Omental fat pad (tissue), 4 donors: Measurements from ENCODE around the gene C4BPA. TPM values are rescaled to one million over a fixed set of nuclear protein-coding genes. Genes with fewer than 3 reads are reported as not detected.

Source experiments
- ATAC-seq: fragments of 150-250 bp; one replicate; pipeline ENCODE4 v1.9.1; 2016; ENCODE audit warnings: mild to moderate bottlenecking, moderate library complexity; ENCODE audit not compliant: low FRiP score
- DNase-seq: peaks from one replicate; pipeline ENCODE4 v3.0.0-alpha.2; 2019; ENCODE audit warnings: low spot score
- CTCF ChIP-seq, 3 donors: fragments of 450-650 bp; IDR thresholded peaks; one replicate each; pipeline ENCODE4 v1.5.1; 2016 to 2017; ENCODE audit warnings: antibody characterized with exemption in 3 of 3, mild to moderate bottlenecking in 3 of 3, moderate library complexity in 2 of 3
- total RNA-seq, 4 donors: library from RNA; depleted of rRNA; stranded (reverse); fragments of >200 nt; gene quantifications; one replicate each; pipeline ENCODE4 v1.1.0, GENCODE V29; 2016

The C4BPA gene
- total RNA-seq, 4 donors from 2014 or later: 3.3 TPM; not detected in 3

DNA sequence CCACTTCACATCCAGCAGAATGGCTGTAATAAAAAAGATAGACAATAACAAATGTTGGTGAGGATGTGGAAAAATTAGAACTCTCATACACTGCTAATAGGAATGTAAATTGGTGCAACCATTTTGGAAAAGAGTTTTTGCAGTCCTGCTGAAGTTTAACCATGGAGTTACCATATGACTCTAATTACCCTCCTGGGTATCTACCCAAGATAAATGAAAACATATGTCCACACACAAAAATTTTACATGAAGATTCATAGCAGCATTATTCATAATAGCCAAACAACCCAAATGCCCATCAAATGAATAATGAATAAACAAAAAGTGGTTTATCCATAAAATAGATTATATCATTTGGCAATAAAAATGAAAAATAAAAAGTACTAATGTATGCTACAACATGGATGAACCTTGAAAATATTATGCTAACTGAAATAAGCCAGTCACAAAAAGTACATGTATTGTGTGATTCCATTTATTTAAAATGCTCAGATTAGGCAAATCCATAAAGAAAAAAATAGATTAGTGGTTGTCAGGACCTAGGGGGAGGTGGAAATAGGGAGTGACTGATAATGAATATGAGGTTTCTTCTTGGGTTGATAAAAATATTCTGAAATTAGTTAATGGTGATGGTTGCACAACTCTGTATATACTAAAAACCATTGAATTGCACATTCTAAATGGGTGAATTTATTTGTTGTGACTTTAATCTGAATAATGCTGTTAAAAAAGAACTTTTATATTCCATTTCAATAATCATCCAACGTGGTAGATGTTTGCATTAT, 26.4 kb downstream of the C4BPA start:
- DNase-seq (no peak), ATAC-seq (no peak)
- TF ChIP-seq CTCF (IDR thresholded peaks at IDR 0.05): no peak

DNA sequence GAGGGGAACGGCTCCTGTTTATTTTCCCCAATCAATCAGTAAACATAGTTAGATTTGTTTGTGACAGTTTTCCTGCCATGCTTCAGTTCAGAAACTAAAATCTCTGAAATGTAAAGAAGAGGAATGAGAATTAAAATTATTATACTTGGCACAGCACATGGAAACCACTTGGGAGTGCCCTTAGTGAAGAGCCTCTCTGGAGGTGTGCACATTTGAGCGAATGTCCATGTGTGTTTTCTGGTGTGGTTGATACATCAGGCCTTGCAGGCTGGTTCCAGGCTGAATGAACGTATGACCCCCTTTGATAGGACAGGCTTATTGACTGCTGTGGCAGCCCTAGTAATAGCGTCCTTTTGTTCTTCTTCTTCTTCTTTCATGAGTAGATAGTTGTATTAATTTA, 27.1 kb downstream of the C4BPA start:
- no peak for TF ChIP-seq CTCF (IDR thresholded peaks at IDR 0.05)
- no peak for DNase-seq
- no peak for ATAC-seq

DNA sequence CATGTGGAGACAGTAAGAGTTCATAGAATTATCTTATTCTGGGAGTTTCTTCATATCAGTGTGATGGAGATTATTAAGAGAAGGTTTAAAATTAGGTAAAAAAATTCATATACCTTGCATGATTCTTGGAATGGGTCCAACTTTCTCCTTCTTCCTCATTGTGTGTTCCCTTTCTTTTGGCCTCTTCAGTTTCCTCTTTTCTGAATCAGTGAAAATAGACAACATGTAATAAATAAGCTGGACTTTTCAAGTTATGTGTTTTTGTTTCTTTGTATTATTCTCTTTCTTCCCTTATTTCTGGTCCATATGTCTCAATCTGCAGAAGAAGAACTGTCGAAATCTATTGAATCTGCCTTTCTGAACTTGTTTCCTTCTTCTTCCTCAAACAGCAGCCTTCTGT, 30.5 kb downstream of the C4BPA start:
- ATAC-seq (no peak), DNase-seq (no peak)
- TF ChIP-seq CTCF (IDR thresholded peaks at IDR 0.05): no peak

- no peak for DNase-seq
- TF ChIP-seq CTCF (IDR thresholded peaks at IDR 0.05): no peak
- ATAC-seq: no peak
These were observed 35.6 kb downstream of the C4BPA start for GRCh38 chr1:207139616-207140015.

GRCh38 chr1:207140536-207140935, 36.5 kb downstream of the C4BPA start:
- ATAC-seq: no peak
- DNase-seq: no peak
- TF ChIP-seq CTCF (IDR thresholded peaks at IDR 0.05): no peak

GRCh38 chr1:207145401-207146058, 41.5 kb downstream of the C4BPA start:
- DNase-seq (no peak), ATAC-seq (no peak)
- TF ChIP-seq CTCF (IDR thresholded peaks at IDR 0.05): no peak

DNA sequence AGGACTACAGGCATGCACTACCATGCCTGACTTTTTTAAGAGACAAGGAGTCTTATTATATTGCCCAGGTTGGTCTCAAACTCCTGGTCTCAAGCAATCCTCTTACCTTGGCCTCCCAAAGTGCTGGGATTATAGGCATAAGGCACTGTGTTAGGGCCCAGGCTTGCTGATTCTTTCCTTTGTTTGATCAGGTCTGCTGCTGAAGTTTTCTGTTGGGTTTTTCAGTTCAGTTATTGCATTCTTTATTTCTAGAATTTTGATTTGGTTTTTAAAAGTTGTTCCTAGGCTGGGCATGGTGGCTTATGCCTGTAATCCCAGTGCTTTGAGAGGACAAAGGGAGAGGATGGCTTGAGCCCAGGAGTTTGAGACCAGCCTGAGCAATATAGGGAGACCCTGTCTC, 47.9 kb downstream of the C4BPA start:
- DNase-seq: no peak
- ATAC-seq: no peak
- no peak for TF ChIP-seq CTCF (IDR thresholded peaks at IDR 0.05)
